Coronary artery (tissue), 2 donors: Measurements from ENCODE around the gene GPR137B.

Experiments
- DNase-seq: peaks from one replicate; pipeline ENCODE4 v3.0.0-alpha.2; 2017; ENCODE audit warnings: low spot score
- H3K27ac ChIP-seq, 2 donors: fragments of 200-600 bp; sonication (generic); one replicate each; pipeline ENCODE4 v1.5.1; 2016 to 2019
- H3K4me3 ChIP-seq: fragments of 200-600 bp; sonication (generic); 2 replicates; pipeline ENCODE4 v1.5.1; 2016; ENCODE audit warnings: mild to moderate bottlenecking, moderate library complexity
- CTCF ChIP-seq: fragments of 200-600 bp; sonication (generic); IDR thresholded peaks from one replicate; pipeline ENCODE4 v1.5.1; 2019; ENCODE audit warnings: antibody characterized with exemption

Gene GPR137B

GRCh38 chr1:236163463-236164153 lies 21.3 kb downstream of the GPR137B start:
- DNase-seq: no peak
- H3K4me3 ChIP-seq: no peak overlapping the region
- H3K27ac ChIP-seq: no peak overlapping the region
- TF ChIP-seq CTCF: no peak

- TF ChIP-seq CTCF: no peak
- no peak overlapping the region for H3K4me3 ChIP-seq
- H3K27ac ChIP-seq: no peak overlapping the region
- DNase-seq: no peak
Observed at GRCh38 chr1:236164273-236164672, 21.9 kb downstream of the GPR137B start.

GRCh38 chr1:236165238-236165981 lies 23.1 kb downstream of the GPR137B start:
- no peak for DNase-seq
- no peak overlapping the region for H3K27ac ChIP-seq
- no peak for TF ChIP-seq CTCF

GRCh38 chr1:236166041-236166440 lies 23.7 kb downstream of the GPR137B start:
- no peak overlapping the region for H3K27ac ChIP-seq
- no peak for TF ChIP-seq CTCF
- no peak for DNase-seq
- H3K4me3 ChIP-seq: no peak overlapping the region

More at GRCh38 chr1:236165238-236165981, 23.1 kb downstream of the GPR137B start:
- H3K4me3 ChIP-seq: no peak overlapping the region

GRCh38 chr1:236167154-236167553 lies 24.8 kb downstream of the GPR137B start:
- no peak for TF ChIP-seq CTCF
- no peak overlapping the region for H3K27ac ChIP-seq
- H3K4me3 ChIP-seq: no peak overlapping the region
- DNase-seq: no peak

GRCh38 chr1:236167578-236167977 lies 25.2 kb downstream of the GPR137B start:
- TF ChIP-seq CTCF: no peak
- no peak overlapping the region for H3K4me3 ChIP-seq
- no peak for DNase-seq
- H3K27ac ChIP-seq: no peak overlapping the region
